ENCODE measurements around the gene RIN1.

Gene RIN1

GRCh38 chr11:66335531-66336233 is 552 bp downstream of the RIN1 start:
- peak overlapping the region; percentile 24 for H3K4me3 ChIP-seq (ENCODE audit: low read depth, low read length)

GRCh38 chr11:66334605-66335442 is 1.4 kb downstream of the RIN1 start:
- no peak overlapping the region for H3K4me3 ChIP-seq (ENCODE audit: low read depth, low read length)

GRCh38 chr11:66333896-66334604 is 2.2 kb downstream of the RIN1 start:
- no peak overlapping the region for H3K4me3 ChIP-seq (ENCODE audit: low read depth, low read length)

- H3K4me3 ChIP-seq (ENCODE audit: low read depth, low read length) = no peak overlapping the region
Measured at GRCh38 chr11:66333220-66333877, 2.9 kb downstream of the RIN1 start.

GRCh38 chr11:66332371-66333219 is 3.6 kb downstream of the RIN1 start:
- H3K4me3 ChIP-seq (ENCODE audit: low read depth, low read length) = no peak overlapping the region

- H3K4me3 ChIP-seq (ENCODE audit: low read depth, low read length) = no peak overlapping the region
Measured at GRCh38 chr11:66331542-66332370, 4.5 kb downstream of the RIN1 start.

GRCh38 chr11:66330931-66331330 is 5.3 kb downstream of the RIN1 start:
- no peak overlapping the region for H3K4me3 ChIP-seq (ENCODE audit: low read depth, low read length)

- H3K4me3 ChIP-seq (ENCODE audit: low read depth, low read length) = no peak overlapping the region
Measured at GRCh38 chr11:66329165-66329673, 7.0 kb downstream of the RIN1 start.

GRCh38 chr11:66328302-66329144 is 7.7 kb downstream of the RIN1 start:
- H3K4me3 ChIP-seq (ENCODE audit: low read depth, low read length) = no peak overlapping the region

- H3K4me3 ChIP-seq (ENCODE audit: low read depth, low read length) = no peak overlapping the region
Measured at GRCh38 chr11:66328031-66328301, 8.3 kb downstream of the RIN1 start.

GRCh38 chr11:66327171-66328030 is 8.8 kb downstream of the RIN1 start:
- no peak overlapping the region for H3K4me3 ChIP-seq (ENCODE audit: low read depth, low read length)

GRCh38 chr11:66326261-66327111 is 9.7 kb downstream of the RIN1 start:
- no peak overlapping the region for H3K4me3 ChIP-seq (ENCODE audit: low read depth, low read length)

- H3K4me3 ChIP-seq (ENCODE audit: low read depth, low read length) = no peak overlapping the region
Measured at GRCh38 chr11:66325263-66325671, 11.0 kb downstream of the RIN1 start.

- H3K4me3 ChIP-seq (ENCODE audit: low read depth, low read length) = no peak overlapping the region
Measured at GRCh38 chr11:66324664-66325063, 11.6 kb downstream of the RIN1 start.

GRCh38 chr11:66323684-66324083 is 12.6 kb downstream of the RIN1 start:
- no peak overlapping the region for H3K4me3 ChIP-seq (ENCODE audit: low read depth, low read length)

GRCh38 chr11:66322732-66323427 is 13.4 kb downstream of the RIN1 start:
- no peak overlapping the region for H3K4me3 ChIP-seq (ENCODE audit: low read depth, low read length)
